ENCODE measurements around the gene APOBR. TPM values are rescaled to one million over a fixed set of nuclear protein-coding genes. Genes with fewer than 3 reads are reported as not detected.
A peak's percentile ranks its signal among the peaks of the same experiment; 100 is the strongest.
"Not testable (repeated sequence)": the region's sequence is repeated elsewhere in the genome, so short reads cannot be mapped to it uniquely, and the experiment has no call there.

The APOBR gene
- polyA plus RNA-seq, 1 donor: 1.2 TPM

- DNase-seq: no peak
Measured at GRCh38 chr16:28526201-28527099, 32.0 kb downstream of the APOBR start.

- DNase-seq: not testable (repeated sequence)
Measured at GRCh38 chr16:28527100-28527785, 32.8 kb downstream of the APOBR start.

- no peak for DNase-seq
Measured at GRCh38 chr16:28527985-28528384, 33.5 kb downstream of the APOBR start.

GRCh38 chr16:28528463-28528867 is 34.0 kb downstream of the APOBR start:
- no peak for DNase-seq

- no peak for DNase-seq
Measured at GRCh38 chr16:28529124-28529523, 34.7 kb downstream of the APOBR start.

- peak; percentile 50 for DNase-seq
Measured at GRCh38 chr16:28531777-28532744, 37.6 kb downstream of the APOBR start.

- DNase-seq: no peak
Measured at GRCh38 chr16:28532940-28533647, 38.7 kb downstream of the APOBR start.

GRCh38 chr16:28534542-28535373 is 40.3 kb downstream of the APOBR start:
- DNase-seq: no peak

GRCh38 chr16:28537076-28537475 is 42.6 kb downstream of the APOBR start:
- DNase-seq: no peak

GRCh38 chr16:28537964-28538732 is 43.7 kb downstream of the APOBR start:
- DNase-seq: no peak

- peak; percentile 97 for DNase-seq
Measured at GRCh38 chr16:28538733-28539596, 44.5 kb downstream of the APOBR start, which contains the start of gene NUPR1. Gene NUPR1 (minus strand): TSS chr16:28538974. CDS start chr16:28538907, 67 bp downstream.

GRCh38 chr16:28540346-28540745 is 45.9 kb downstream of the APOBR start:
- DNase-seq: no peak

- no peak for DNase-seq
Measured at GRCh38 chr16:28542646-28543045, 48.2 kb downstream of the APOBR start.

- no peak for DNase-seq
Measured at GRCh38 chr16:28543072-28543471, 48.6 kb downstream of the APOBR start.

- no peak for DNase-seq
Measured at GRCh38 chr16:28544998-28545397, 50.6 kb downstream of the APOBR start.

GRCh38 chr16:28545964-28546363 is 51.5 kb downstream of the APOBR start:
- DNase-seq: not testable (repeated sequence)

- DNase-seq: no peak
Measured at GRCh38 chr16:28546626-28547025, 52.2 kb downstream of the APOBR start.

GRCh38 chr16:28548306-28548802 is 53.9 kb downstream of the APOBR start:
- no peak for DNase-seq
